HEK293 (cell line): ENCODE data around the gene IL23A.

Experiments
- AEBP2 ChIP-seq: fragments of 450-650 bp; formaldehyde crosslinking; IDR thresholded peaks from 2 replicates; pipeline ENCODE4 v1.5.1; 2016; ENCODE audit warnings: missing biosample characterization, missing genetic modification characterization, borderline replicate concordance
- BCL11A ChIP-seq: fragments of 450-650 bp; formaldehyde crosslinking; IDR thresholded peaks from 2 replicates; pipeline ENCODE4 v1.5.1; 2016; ENCODE audit warnings: low read depth, missing biosample characterization, missing genetic modification characterization
- BCL6B ChIP-seq: fragments of 450-650 bp; formaldehyde crosslinking; IDR thresholded peaks from 2 replicates; pipeline ENCODE4 v1.5.1; 2017; ENCODE audit warnings: missing biosample characterization, missing genetic modification characterization
- GFI1B ChIP-seq: fragments of 450-650 bp; formaldehyde crosslinking; IDR thresholded peaks from 2 replicates; pipeline ENCODE4 v1.5.1; 2016; ENCODE audit warnings: missing biosample characterization, missing genetic modification characterization
- HIC1 ChIP-seq: fragments of 450-650 bp; formaldehyde crosslinking; IDR thresholded peaks from 2 replicates; pipeline ENCODE4 v1.5.1; 2016; ENCODE audit warnings: missing biosample characterization, missing genetic modification characterization
- PRDM1 ChIP-seq: fragments of 450-650 bp; formaldehyde crosslinking; IDR thresholded peaks from 2 replicates; pipeline ENCODE4; 2016; ENCODE audit warnings: missing biosample characterization, missing genetic modification characterization
- TCF7L2 ChIP-seq: IDR thresholded peaks from 2 replicates; pipeline ENCODE4 v1.6.1; 2011; ENCODE audit warnings: low read depth, mild to moderate bottlenecking, inconsistent platforms, low read length, moderate library complexity, borderline replicate concordance
- TRIM28 ChIP-seq: IDR thresholded peaks from 2 replicates; pipeline ENCODE4 v1.6.1; 2011; ENCODE audit warnings: low read length, control low read depth, borderline replicate concordance
- ZBTB1 ChIP-seq: fragments of 450-650 bp; formaldehyde crosslinking; IDR thresholded peaks from 2 replicates; pipeline ENCODE4 v1.5.1; 2016; ENCODE audit warnings: missing biosample characterization, missing genetic modification characterization
- ZFHX2 ChIP-seq: fragments of 450-650 bp; formaldehyde crosslinking; conservative IDR thresholded peaks from 2 replicates; pipeline ENCODE4 v1.5.1; 2016; ENCODE audit warnings: missing biosample characterization, missing genetic modification characterization
- ZNF148 ChIP-seq: fragments of 450-650 bp; formaldehyde crosslinking; IDR thresholded peaks from 2 replicates; pipeline ENCODE4 v1.5.0; 2017; ENCODE audit warnings: missing biosample characterization, missing genetic modification characterization, borderline replicate concordance
- ZNF175 ChIP-seq: fragments of 450-650 bp; formaldehyde crosslinking; IDR thresholded peaks from 2 replicates; pipeline ENCODE4 v1.5.1; 2016; ENCODE audit warnings: missing biosample characterization, missing genetic modification characterization
- ZNF239 ChIP-seq: fragments of 450-650 bp; formaldehyde crosslinking; IDR thresholded peaks from 2 replicates; pipeline ENCODE4 v1.5.1; 2016; ENCODE audit warnings: missing biosample characterization, missing genetic modification characterization
- ZNF292 ChIP-seq: fragments of 450-650 bp; formaldehyde crosslinking; IDR thresholded peaks from 2 replicates; pipeline ENCODE4 v1.5.1; 2016; ENCODE audit warnings: low read depth, missing biosample characterization, missing genetic modification characterization, borderline replicate concordance
- ZNF362 ChIP-seq: fragments of 450-650 bp; formaldehyde crosslinking; IDR thresholded peaks from 2 replicates; pipeline ENCODE4 v1.5.1; 2016; ENCODE audit warnings: missing biosample characterization, missing genetic modification characterization
- ZNF37A ChIP-seq: fragments of 450-650 bp; IDR thresholded peaks from 2 replicates; pipeline ENCODE4 v1.5.1; 2018; ENCODE audit warnings: missing biosample characterization, missing genetic modification characterization
- ZNF416 ChIP-seq: fragments of 450-650 bp; formaldehyde crosslinking; IDR thresholded peaks from 2 replicates; pipeline ENCODE4 v1.5.1; 2016; ENCODE audit warnings: missing biosample characterization, missing genetic modification characterization
- ZNF473 ChIP-seq: fragments of 450-650 bp; formaldehyde crosslinking; IDR thresholded peaks from 2 replicates; pipeline ENCODE4 v1.5.1; 2017; ENCODE audit warnings: missing biosample characterization, missing genetic modification characterization
- ZNF48 ChIP-seq: fragments of 450-650 bp; formaldehyde crosslinking; IDR thresholded peaks from 2 replicates; pipeline ENCODE4 v1.5.1; 2016; ENCODE audit warnings: missing biosample characterization, missing genetic modification characterization
- ZNF544 ChIP-seq: fragments of 450-650 bp; formaldehyde crosslinking; IDR thresholded peaks from 2 replicates; pipeline ENCODE4 v1.5.0; 2017; ENCODE audit warnings: missing biosample characterization, missing genetic modification characterization
- ZNF580 ChIP-seq: fragments of 450-650 bp; formaldehyde crosslinking; IDR thresholded peaks from 2 replicates; pipeline ENCODE4 v1.5.1; 2016; ENCODE audit warnings: missing biosample characterization, missing genetic modification characterization
- ZNF621 ChIP-seq: fragments of 450-650 bp; formaldehyde crosslinking; IDR thresholded peaks from 2 replicates; pipeline ENCODE4 v1.5.1; 2017; ENCODE audit warnings: missing biosample characterization, missing genetic modification characterization
- ZNF629 ChIP-seq: fragments of 450-650 bp; formaldehyde crosslinking; IDR thresholded peaks from 2 replicates; pipeline ENCODE4 v1.5.1; 2017; ENCODE audit warnings: missing biosample characterization, missing genetic modification characterization
- ZNF677 ChIP-seq: fragments of 450-650 bp; IDR thresholded peaks from 2 replicates; pipeline ENCODE4 v1.5.0; 2018; ENCODE audit warnings: missing biosample characterization, mild to moderate bottlenecking, missing genetic modification characterization, moderate library complexity
- ZNF747 ChIP-seq: fragments of 450-650 bp; formaldehyde crosslinking; IDR thresholded peaks from 2 replicates; pipeline ENCODE4 v1.5.1; 2016; ENCODE audit warnings: missing biosample characterization, missing genetic modification characterization
- ZNF76 ChIP-seq: fragments of 450-650 bp; formaldehyde crosslinking; IDR thresholded peaks from 2 replicates; pipeline ENCODE4; 2016; ENCODE audit warnings: low read depth, missing biosample characterization, missing genetic modification characterization, borderline replicate concordance
- ZNF768 ChIP-seq: fragments of 450-650 bp; formaldehyde crosslinking; IDR thresholded peaks from 2 replicates; pipeline ENCODE4 v1.5.1; 2018; ENCODE audit warnings: missing biosample characterization, mild to moderate bottlenecking, missing genetic modification characterization
- ZNF785 ChIP-seq: fragments of 450-650 bp; formaldehyde crosslinking; IDR thresholded peaks from 2 replicates; pipeline ENCODE4 v1.5.1; 2016; ENCODE audit warnings: missing biosample characterization, missing genetic modification characterization
- ZNF791 ChIP-seq: fragments of 450-650 bp; formaldehyde crosslinking; IDR thresholded peaks from 2 replicates; pipeline ENCODE4 v1.5.1; 2016; ENCODE audit warnings: missing biosample characterization, missing genetic modification characterization
- ZSCAN5A ChIP-seq: fragments of 450-650 bp; formaldehyde crosslinking; IDR thresholded peaks from 2 replicates; pipeline ENCODE4 v1.5.1; 2016; ENCODE audit warnings: missing biosample characterization, missing genetic modification characterization

IL23A gene

GRCh38 chr12:56315622-56316473 lies 22.8 kb upstream of the IL23A start, which contains the start of gene CNPY2 (continued):
- TF ChIP-seq AEBP2 (tag by site-specific recombination) (no peak), ZNF76 (peak; percentile 97), ZNF292 (tag by site-specific recombination) (no peak), ZNF621 (tag by site-specific recombination) (no peak), ZNF175 (tag by site-specific recombination) (no peak), ZSCAN5A (tag by site-specific recombination) (0 out of 2 replicates have a peak, but pooled peaks have one; percentile 34), ZFHX2 (tag by site-specific recombination) (no peak), ZNF791 (tag by site-specific recombination) (no peak), ZNF768 (tag by site-specific recombination) (no peak), ZNF747 (tag by site-specific recombination) (no peak), ZNF580 (tag by site-specific recombination) (no peak), ZNF148 (tag by site-specific recombination) (no peak), ZNF362 (tag by site-specific recombination) (no peak), ZNF677 (tag by site-specific recombination) (no peak), ZNF239 (tag by site-specific recombination) (no peak), ZBTB1 (tag by site-specific recombination) (no peak), ZNF473 (tag by site-specific recombination) (no peak), GFI1B (tag by site-specific recombination) (no peak), BCL11A (tag by site-specific recombination) (peak; percentile 55; the same call in 1 of the 2 replicates), ZNF48 (tag by site-specific recombination) (no peak), ZNF37A (tag by site-specific recombination) (no peak), ZNF629 (tag by site-specific recombination) (peak; percentile 40), ZNF544 (tag by site-specific recombination) (no peak), TRIM28 (no peak), HIC1 (no peak), ZNF416 (tag by site-specific recombination) (no peak), ZNF785 (no peak), TCF7L2 (no peak), BCL6B (no peak), PRDM1 (no peak)
